ENCODE results near the gene SDHA. TPM values are rescaled to one million over a fixed set of nuclear protein-coding genes. Genes with fewer than 3 reads are reported as not detected.

Gene SDHA
- total RNA-seq, 4 donors from 2014 or later, result 67.7 to 95.3 (median 78.3) TPM

DNA sequence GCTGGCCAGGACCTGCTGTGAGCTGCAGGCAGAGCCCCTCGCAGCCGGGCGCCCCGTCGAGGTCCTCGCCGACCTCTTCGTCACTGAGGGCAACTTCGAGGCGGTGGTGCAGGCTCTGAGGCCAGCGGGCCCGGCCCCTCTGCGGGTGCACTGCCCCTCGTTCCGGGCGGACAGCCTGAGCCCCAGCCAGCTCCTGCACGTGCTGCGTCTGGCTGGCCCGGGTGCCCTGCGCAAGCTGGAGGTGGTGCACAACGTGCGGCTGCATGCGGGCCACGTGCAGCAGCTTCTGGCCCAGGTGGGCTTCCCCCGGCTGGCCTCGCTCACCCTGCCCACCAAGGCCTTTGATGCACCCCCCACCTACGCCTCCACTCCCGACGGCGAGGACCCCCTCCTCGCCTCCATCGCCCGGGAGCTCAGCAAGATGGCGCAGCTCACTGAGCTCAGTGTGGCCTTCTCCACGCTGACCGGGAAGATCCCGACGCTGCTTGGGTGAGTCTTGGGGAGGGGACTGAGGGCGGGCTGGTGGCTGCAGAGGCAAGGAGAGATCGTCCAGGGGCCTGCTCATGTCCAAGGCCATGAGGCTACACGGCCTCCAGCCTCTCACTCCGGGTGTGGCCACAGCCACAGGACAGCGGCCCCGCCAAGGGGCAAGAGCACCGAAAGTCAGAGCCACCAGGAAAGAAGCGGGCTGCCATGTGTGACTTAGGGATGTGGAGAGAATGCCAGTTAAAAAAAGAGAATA lies 26.0 kb upstream of the SDHA start:
- no peak for TF ChIP-seq POLR2A (IDR thresholded peaks at IDR 0.05)
- TF ChIP-seq, protein P1, sequence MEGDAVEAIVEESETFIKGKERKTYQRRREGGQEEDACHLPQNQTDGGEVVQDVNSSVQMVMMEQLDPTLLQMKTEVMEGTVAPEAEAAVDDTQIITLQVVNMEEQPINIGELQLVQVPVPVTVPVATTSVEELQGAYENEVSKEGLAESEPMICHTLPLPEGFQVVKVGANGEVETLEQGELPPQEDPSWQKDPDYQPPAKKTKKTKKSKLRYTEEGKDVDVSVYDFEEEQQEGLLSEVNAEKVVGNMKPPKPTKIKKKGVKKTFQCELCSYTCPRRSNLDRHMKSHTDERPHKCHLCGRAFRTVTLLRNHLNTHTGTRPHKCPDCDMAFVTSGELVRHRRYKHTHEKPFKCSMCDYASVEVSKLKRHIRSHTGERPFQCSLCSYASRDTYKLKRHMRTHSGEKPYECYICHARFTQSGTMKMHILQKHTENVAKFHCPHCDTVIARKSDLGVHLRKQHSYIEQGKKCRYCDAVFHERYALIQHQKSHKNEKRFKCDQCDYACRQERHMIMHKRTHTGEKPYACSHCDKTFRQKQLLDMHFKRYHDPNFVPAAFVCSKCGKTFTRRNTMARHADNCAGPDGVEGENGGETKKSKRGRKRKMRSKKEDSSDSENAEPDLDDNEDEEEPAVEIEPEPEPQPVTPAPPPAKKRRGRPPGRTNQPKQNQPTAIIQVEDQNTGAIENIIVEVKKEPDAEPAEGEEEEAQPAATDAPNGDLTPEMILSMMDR (IDR thresholded peaks at IDR 0.05), result no peak
- TF ChIP-seq EP300 (IDR thresholded peaks at IDR 0.05), result no peak
- Histone ChIP-seq H3K9me3 (no peaks in the 10 kb centered on the region), H3K36me3 (no peaks in the 10 kb centered on the region), H3K4me3 (no peak overlapping the region), H3K27me3 (peaks cover 0 to 50% of the 10 kb centered on the region in 2 donors), H3K27ac (no peak overlapping the region), H3K4me1 (peaks cover 0 to 11% (median 0%) of the 10 kb centered on the region in 4 donors)
- no peak for DNase-seq (ENCODE audit: low spot score in 2 of 2)
- WGBS, 2 donors, result 78 to 85% methylated on average over 25 to 39 of the region's 46 CpGs

DNA sequence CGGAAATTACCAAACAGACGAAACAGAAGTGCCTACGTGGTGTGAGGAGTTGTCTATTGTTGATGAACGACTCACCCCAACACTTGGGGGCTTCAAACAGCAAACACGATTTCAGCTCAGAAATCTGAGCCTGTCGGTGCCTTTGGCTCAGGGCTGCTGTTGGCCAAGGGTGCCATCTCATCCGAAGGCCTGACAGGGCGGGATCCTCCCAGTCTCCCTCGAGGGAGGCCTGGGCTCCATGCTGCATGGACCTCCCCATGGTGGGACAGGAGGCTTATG lies 25.5 kb upstream of the SDHA start:
- no peak for DNase-seq (ENCODE audit: low spot score in 2 of 2)
- Histone ChIP-seq H3K27ac (no peak overlapping the region), H3K4me3 (no peak overlapping the region)

DNA sequence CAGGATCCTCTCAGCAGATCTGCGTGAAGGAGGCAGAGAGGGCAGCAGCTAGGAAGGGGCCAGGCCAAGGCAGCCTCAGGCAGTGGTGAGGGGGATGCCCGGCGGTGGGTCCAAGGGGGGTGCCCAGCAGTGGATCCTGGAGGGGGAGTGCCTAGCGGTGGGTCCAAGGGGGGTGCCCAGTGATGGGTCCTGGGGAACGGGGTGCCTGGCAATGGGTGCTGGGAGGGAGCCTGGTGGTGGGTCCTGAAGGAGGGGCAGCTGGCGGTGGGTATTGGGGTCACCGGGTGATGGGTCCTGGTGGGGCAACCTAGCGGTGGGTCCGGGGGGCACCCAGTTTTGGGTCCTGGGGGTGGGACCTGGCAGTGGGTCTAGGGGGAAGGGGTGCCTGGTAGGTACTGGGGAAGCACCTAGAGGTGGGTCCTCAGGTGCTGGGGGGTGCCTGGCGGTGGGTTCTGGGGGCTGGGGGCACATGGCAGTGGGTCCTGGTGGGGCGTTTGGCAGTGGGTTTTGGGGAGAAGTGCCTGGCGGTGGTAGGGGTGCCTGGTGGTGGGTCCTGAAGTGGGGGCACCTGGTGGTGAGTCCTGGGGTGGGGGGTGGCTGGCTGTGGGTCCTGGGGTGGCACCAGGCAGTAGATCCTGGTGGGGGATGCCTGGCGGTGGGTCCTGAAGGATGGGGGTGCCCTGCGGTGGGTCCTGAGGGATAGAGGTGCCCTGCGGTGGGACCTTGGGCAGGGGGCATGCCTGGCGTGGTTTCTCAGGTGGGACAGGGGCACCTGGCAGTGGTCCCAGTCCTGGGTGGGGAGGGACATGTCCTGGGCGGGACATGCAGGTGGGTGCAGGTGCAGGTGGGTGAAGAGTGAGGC lies 24.9 kb upstream of the SDHA start:
- H3K27ac ChIP-seq, result no peak overlapping the region
- DNase-seq (ENCODE audit: low spot score in 2 of 2), result no peak
- H3K4me1 ChIP-seq, result peaks cover 0 to 6% (median 0%) of the 10 kb centered on the region in 4 donors
- H3K9me3 ChIP-seq, result no peaks in the 10 kb centered on the region
- H3K4me3 ChIP-seq, result no peak overlapping the region
- TF ChIP-seq, protein P1 (IDR thresholded peaks at IDR 0.05), result no peak
- no peak for TF ChIP-seq POLR2A (IDR thresholded peaks at IDR 0.05)
- no peak for TF ChIP-seq EP300 (IDR thresholded peaks at IDR 0.05)
- H3K36me3 ChIP-seq, result peaks cover 0 to 1% (median 0%) of the 10 kb centered on the region in 3 donors
- H3K27me3 ChIP-seq, result peaks cover 0 to 45% of the 10 kb centered on the region in 2 donors
- 79 to 87% methylated on average over 17 of the region's 17 CpGs for WGBS, 2 donors

More for the DNA sequence above, 25.5 kb upstream of the SDHA start:
- H3K36me3 ChIP-seq, result no peaks in the 10 kb centered on the region
- TF ChIP-seq, protein P1 (IDR thresholded peaks at IDR 0.05), result no peak
- no peak for TF ChIP-seq POLR2A (IDR thresholded peaks at IDR 0.05)
- TF ChIP-seq EP300 (IDR thresholded peaks at IDR 0.05), result no peak
- peaks cover 0 to 11% (median 0%) of the 10 kb centered on the region in 4 donors for H3K4me1 ChIP-seq
- no peaks in the 10 kb centered on the region for H3K9me3 ChIP-seq
- 82 to 83% methylated on average over 8 to 9 of the region's 9 CpGs for WGBS, 2 donors
- peaks cover 0 to 49% of the 10 kb centered on the region in 2 donors for H3K27me3 ChIP-seq

DNA sequence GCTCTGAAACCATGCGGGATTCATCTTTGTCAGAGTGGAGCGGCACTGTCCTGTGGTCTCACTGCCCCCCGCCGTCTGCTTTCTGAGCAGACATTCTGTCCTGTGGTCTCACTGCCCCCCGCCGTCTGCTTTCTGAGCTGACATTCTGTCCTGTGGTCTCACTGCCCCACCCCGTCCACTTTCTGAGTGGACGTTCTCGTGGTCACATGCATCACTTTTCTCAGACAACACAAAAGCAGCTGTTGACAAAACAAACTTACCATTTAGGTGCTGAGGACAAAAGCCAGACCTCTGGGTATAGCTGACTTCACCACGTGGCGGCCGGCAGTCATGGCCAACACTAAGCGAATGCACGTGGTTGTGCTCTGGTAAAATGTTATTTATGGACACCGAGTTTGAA lies 24.0 kb upstream of the SDHA start:
- H3K27ac ChIP-seq, result no peak overlapping the region
- H3K27me3 ChIP-seq, result peaks cover 0 to 40% of the 10 kb centered on the region in 2 donors
- no peaks in the 10 kb centered on the region for H3K4me1 ChIP-seq
- no peak overlapping the region for H3K4me3 ChIP-seq
- TF ChIP-seq EP300 (IDR thresholded peaks at IDR 0.05) (no peak), POLR2A (IDR thresholded peaks at IDR 0.05) (no peak)
- TF ChIP-seq, protein P1 (IDR thresholded peaks at IDR 0.05), result no peak
- WGBS, 2 donors, result 85% methylated on average over 15 of the region's 15 CpGs
- H3K36me3 ChIP-seq, result peaks cover 0 to 10% (median 0%) of the 10 kb centered on the region in 3 donors
- no peak for DNase-seq (ENCODE audit: low spot score in 2 of 2)
- no peaks in the 10 kb centered on the region for H3K9me3 ChIP-seq
